Lung (tissue), 12 donors: ENCODE measurements around the gene ZNF638. TPM values are rescaled to one million over a fixed set of nuclear protein-coding genes. Genes with fewer than 3 reads are reported as not detected.

Experiments used
- ATAC-seq: fragments of 200-7000 bp; cut with Tn5 transposase; one replicate; pipeline ENCODE4 v1.9.1; 2020; ENCODE audit warnings: moderate number of reproducible peaks; ENCODE audit not compliant: insufficient read depth, low FRiP score
- DNase-seq, 3 donors: peaks; one replicate each; pipeline ENCODE4 v3.0.0-alpha.2; 2013 to 2017
- H3K27ac ChIP-seq, 2 donors: one replicate each; pipeline ENCODE4 v1.5.1; 2013; ENCODE audit warnings: mild to moderate bottlenecking in 2 of 2, moderate library complexity in 2 of 2, control low read depth in 1 of 2, inconsistent platforms in 1 of 2, low read depth in 1 of 2, low read length in 1 of 2
- H3K27me3 ChIP-seq, 3 donors: one replicate each; pipeline ENCODE4 v1.5.1; 2013; ENCODE audit warnings: low read length in 2 of 3; ENCODE audit not compliant: control insufficient read depth in 3 of 3, insufficient read depth in 3 of 3
- H3K36me3 ChIP-seq, 4 donors: one replicate each; pipeline ENCODE4 v1.5.1; 2013; ENCODE audit warnings: low read length in 4 of 4, mild to moderate bottlenecking in 1 of 4, moderate library complexity in 1 of 4; ENCODE audit not compliant: control insufficient read depth in 4 of 4, insufficient read depth in 4 of 4
- H3K4me1 ChIP-seq, 5 donors: one replicate each; pipeline ENCODE4 v1.5.1; 2013; ENCODE audit warnings: low read length in 5 of 5, mild to moderate bottlenecking in 2 of 5, moderate library complexity in 1 of 5; ENCODE audit not compliant: control insufficient read depth in 5 of 5, insufficient read depth in 5 of 5
- H3K4me3 ChIP-seq: one replicate; pipeline ENCODE4 v1.5.1; 2013; ENCODE audit warnings: mild to moderate bottlenecking, control low read depth, moderate library complexity
- H3K9ac ChIP-seq, 2 donors: one replicate each; pipeline ENCODE4 v1.5.1; 2013; ENCODE audit warnings: low read length in 2 of 2, control low read depth in 1 of 2; ENCODE audit not compliant: insufficient read depth in 1 of 2
- H3K9me3 ChIP-seq, 4 donors: one replicate each; pipeline ENCODE4 v1.5.1; 2013; ENCODE audit warnings: low read length in 3 of 4, mild to moderate bottlenecking in 1 of 4, moderate library complexity in 1 of 4; ENCODE audit not compliant: control insufficient read depth in 4 of 4, insufficient read depth in 3 of 4
- WGBS, 2 donors: extraction: QIAGEN DNeasy Blood & Tissue Kit; methylation state at CpG; one replicate each; pipeline ENCODE4 v1.1.7; 2013; 5-methylcytosine and 5-hydroxymethylcytosine counted together
- polyA plus RNA-seq, 2 donors: library from polyadenylated mRNA; stranded (reverse); fragments of 200-250 nt; gene quantifications; one replicate each; pipeline ENCODE4 v1.2.1, GENCODE V29; 2013
- total RNA-seq, 2 donors: library from RNA; depleted of rRNA in 1 of 2; stranded (reverse); fragments of >200 nt in 1 of 2; gene quantifications; one replicate each; pipeline ENCODE4 v1.2.1, GENCODE V29; 2014 to 2021
- TF ChIP-seq, protein P1 (sequence below): IDR thresholded peaks from 2 replicates; pipeline ENCODE4 v1.5.1; 2012; ENCODE audit warnings: mild to moderate bottlenecking; ENCODE audit errors: control extremely low read depth, extremely low read depth
- donor health status: control.
- donor health status: control.
- donor health status: Bipolar disorder and iron deficiency.
- donor health status: healthy.
- donor health status: DM: yes; HTN: yes; CAD: no.

The ZNF638 gene
- total and polyA plus RNA-seq, 4 donors: 45.1 to 371 (median 105) TPM

DNA sequence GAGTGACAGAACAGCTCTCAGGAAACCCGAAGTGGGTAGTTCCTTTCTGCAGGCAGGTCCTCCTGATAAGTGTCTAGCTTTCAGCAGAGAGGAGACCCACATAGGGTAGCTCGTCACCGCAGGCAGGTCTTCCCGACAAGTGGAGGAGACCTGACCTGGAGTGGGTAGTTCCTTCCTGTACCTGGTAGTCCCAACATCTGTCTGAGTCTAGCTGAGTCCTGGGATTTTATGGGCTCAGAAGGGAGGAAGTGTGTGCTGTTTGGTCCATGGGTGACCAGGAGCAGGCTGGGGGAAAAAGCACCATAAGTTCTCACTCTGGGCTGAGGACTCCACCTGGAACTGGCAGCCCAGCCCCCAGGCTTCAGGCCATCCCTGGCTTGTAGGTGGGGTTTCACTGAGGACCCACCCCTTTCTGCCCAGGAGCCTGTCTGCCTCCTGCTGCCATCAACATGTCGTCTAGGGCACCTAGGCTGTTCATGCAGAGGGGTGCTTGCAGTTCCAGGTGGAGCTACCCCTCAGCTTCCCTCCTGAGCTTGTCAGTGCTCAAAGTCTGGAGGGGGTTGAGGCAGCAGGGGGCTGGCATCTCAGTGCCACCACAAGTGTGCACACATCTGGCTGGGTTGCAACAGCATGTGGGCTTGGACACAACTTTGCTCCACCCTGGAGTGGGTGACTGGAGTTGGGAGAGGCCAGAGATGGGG is 131.2 kb downstream of the ZNF638 start:
- Histone ChIP-seq H3K27ac (no peak overlapping the region), H3K9me3 (peaks cover 0 to 7% (median 0%) of the 10 kb centered on the region in 4 donors), H3K4me1 (peaks cover 0 to 13% (median 5%) of the 10 kb centered on the region in 5 donors), H3K9ac (no peak overlapping the region), H3K4me3 (no peak overlapping the region), H3K36me3 (no peaks in the 10 kb centered on the region), H3K27me3 (peaks cover 0 to 40% (median 28%) of the 10 kb centered on the region in 3 donors)
- 94 to 97% methylated on average over 5 of the region's 5 CpGs for WGBS, 2 donors
- no peak for ATAC-seq
- TF ChIP-seq, protein P1, sequence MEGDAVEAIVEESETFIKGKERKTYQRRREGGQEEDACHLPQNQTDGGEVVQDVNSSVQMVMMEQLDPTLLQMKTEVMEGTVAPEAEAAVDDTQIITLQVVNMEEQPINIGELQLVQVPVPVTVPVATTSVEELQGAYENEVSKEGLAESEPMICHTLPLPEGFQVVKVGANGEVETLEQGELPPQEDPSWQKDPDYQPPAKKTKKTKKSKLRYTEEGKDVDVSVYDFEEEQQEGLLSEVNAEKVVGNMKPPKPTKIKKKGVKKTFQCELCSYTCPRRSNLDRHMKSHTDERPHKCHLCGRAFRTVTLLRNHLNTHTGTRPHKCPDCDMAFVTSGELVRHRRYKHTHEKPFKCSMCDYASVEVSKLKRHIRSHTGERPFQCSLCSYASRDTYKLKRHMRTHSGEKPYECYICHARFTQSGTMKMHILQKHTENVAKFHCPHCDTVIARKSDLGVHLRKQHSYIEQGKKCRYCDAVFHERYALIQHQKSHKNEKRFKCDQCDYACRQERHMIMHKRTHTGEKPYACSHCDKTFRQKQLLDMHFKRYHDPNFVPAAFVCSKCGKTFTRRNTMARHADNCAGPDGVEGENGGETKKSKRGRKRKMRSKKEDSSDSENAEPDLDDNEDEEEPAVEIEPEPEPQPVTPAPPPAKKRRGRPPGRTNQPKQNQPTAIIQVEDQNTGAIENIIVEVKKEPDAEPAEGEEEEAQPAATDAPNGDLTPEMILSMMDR: no peak
- no peak for DNase-seq

DNA sequence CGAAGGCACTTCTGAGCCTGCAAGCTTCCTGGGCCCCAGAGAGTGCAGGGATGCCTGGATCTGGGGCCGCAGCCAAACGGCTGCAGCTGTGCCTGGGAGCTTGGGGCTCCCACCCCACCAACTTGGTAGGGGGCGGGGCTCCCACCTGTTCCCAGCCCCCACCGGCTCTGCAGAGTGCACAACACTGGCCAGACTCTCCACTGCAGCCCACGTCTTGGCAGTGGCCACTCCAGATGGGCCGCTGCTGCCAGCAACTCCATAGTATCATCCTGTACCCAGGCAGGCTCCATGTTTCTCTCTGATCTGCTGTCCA is 131.7 kb downstream of the ZNF638 start:
- no peak for ATAC-seq

DNA sequence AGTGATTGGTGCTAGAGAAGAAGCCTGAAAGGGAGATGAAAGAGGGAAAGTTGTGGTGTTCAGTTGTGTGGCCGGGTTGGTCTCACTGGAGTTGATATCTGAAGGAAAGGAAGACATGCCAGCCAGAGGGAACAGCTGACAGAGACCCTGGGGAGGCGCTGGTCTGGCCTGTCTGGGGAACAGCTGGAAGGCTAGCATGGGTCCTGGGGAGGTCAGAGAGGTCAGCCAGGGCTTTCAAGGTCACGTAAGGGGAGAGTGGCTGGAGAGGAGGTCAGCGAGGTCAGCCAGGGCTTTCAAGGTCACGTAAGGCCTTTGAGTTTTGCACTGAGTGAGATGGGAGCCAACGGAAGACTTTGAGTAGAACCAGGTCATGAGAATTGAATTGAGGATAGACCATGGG is 132.8 kb downstream of the ZNF638 start:
- Histone ChIP-seq H3K4me1 (peaks cover 0 to 17% (median 5%) of the 10 kb centered on the region in 5 donors), H3K27me3 (peaks cover 0 to 55% (median 44%) of the 10 kb centered on the region in 3 donors), H3K9me3 (peaks cover 0 to 7% (median 0%) of the 10 kb centered on the region in 4 donors), H3K36me3 (no peaks in the 10 kb centered on the region), H3K4me3 (no peak overlapping the region), H3K9ac (no peak overlapping the region), H3K27ac (no peak overlapping the region)
- no peak for DNase-seq
- ATAC-seq: no peak
- TF ChIP-seq, protein P1: no peak
- WGBS, 2 donors: 91 to 92% methylated on average over 6 of the region's 6 CpGs

More for the DNA sequence above, 131.7 kb downstream of the ZNF638 start:
- no peaks in the 10 kb centered on the region for H3K36me3 ChIP-seq
- 89 to 98% methylated on average over 7 of the region's 7 CpGs for WGBS, 2 donors
- no peak overlapping the region for H3K27ac ChIP-seq
- H3K27me3 ChIP-seq: peaks cover 0 to 45% (median 34%) of the 10 kb centered on the region in 3 donors
- TF ChIP-seq, protein P1: no peak
- no peak overlapping the region for H3K4me3 ChIP-seq
- H3K9me3 ChIP-seq: peaks cover 0 to 7% (median 0%) of the 10 kb centered on the region in 4 donors
- no peak overlapping the region for H3K9ac ChIP-seq
- H3K4me1 ChIP-seq: peaks cover 0 to 13% (median 5%) of the 10 kb centered on the region in 5 donors
- DNase-seq: no peak
